Measurements from ENCODE around the gene ZNF394. TPM values are rescaled to one million over a fixed set of nuclear protein-coding genes. Genes with fewer than 3 reads are reported as not detected.

Gene ZNF394
- total RNA-seq, 1 experiment from 2014 or later, result 20.7 TPM

DNA sequence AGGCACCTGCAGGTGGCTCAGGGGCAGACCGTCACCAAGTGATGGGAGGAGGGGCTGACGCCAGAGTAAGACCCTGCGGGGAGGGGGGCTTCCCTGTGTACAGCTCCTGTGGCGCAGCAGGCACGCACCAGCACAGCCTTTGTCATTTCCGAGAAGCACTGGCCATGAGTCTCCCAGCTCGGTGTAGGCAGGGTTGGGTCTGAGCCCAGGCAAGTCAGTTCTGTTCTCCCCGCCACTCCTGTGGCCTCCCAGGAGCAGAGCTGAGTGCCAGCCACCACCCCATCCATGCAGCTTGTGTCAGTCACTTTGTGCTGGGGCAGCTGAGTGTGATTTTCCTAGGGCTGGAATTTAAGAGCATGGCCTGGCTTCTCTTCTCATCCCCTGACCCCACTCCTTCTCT lies 48.1 kb downstream of the ZNF394 start:
- no peak for DNase-seq (ENCODE audit: low read depth)

- DNase-seq (ENCODE audit: low read depth), result no peak
Observed at GRCh38 chr7:99449326-99449725, 50.8 kb downstream of the ZNF394 start.

GRCh38 chr7:99448855-99449254 lies 51.2 kb downstream of the ZNF394 start:
- no peak for DNase-seq (ENCODE audit: low read depth)

- peak; percentile 23 for DNase-seq (ENCODE audit: low read depth)
Observed at GRCh38 chr7:99447943-99448342, 52.1 kb downstream of the ZNF394 start.

DNA sequence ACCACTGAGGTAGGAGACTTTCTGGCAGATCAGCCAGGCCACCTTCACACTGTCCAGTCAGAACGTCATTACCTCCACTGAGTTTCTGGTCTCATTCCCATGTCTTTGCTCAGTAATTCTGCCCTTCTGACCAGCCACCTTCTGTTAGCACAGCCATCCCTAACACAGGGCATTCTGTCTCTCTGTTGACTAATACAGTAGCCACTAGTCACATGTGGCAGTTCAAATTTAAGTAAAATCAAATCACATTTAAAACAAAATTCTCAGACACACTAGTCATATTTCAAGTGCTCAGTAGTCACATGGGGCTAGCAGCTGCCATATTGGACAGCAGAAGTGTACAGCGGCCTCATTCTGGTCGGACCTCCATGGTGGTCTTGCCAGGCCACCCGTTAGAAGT lies 54.0 kb downstream of the ZNF394 start:
- peak; percentile 41 for DNase-seq (ENCODE audit: low read depth)

Other genes starting within 250 kb of the ZNF394 start
- not detected in 2 replicates for gene MYH16, start 227.4 kb downstream of the ZNF394 start, total RNA-seq (2014; rRNA removed)
- 321 and 332 TPM in 2 replicates for gene ARPC1A, start 174.4 kb downstream of the ZNF394 start, total RNA-seq (2014; rRNA removed)
- 487 and 807 TPM in 2 replicates for gene ARPC1B, start 125.6 kb downstream of the ZNF394 start, total RNA-seq (2014; rRNA removed)
- gene PDAP1, start 91.7 kb downstream of the ZNF394 start, total RNA-seq (2014; rRNA removed), result 233 and 265 TPM in 2 replicates
- 128 and 139 TPM in 2 replicates for gene BUD31, start 91.3 kb downstream of the ZNF394 start, total RNA-seq (2014; rRNA removed)
- gene PTCD1, start 61.5 kb downstream of the ZNF394 start, total RNA-seq (2014; rRNA removed), result 15.0 and 19.2 TPM in 2 replicates
- 69.6 and 75.0 TPM in 2 replicates for gene CPSF4, start 61.3 kb downstream of the ZNF394 start, total RNA-seq (2014; rRNA removed)
- 2,193 and 2,868 TPM in 2 replicates for gene ATP5MF, start 34.1 kb downstream of the ZNF394 start, total RNA-seq (2014; rRNA removed)
- gene ZNF789, start 27.4 kb downstream of the ZNF394 start, total RNA-seq (2014; rRNA removed), result 5.1 and 8.4 TPM in 2 replicates
- 18.7 and 22.6 TPM in 2 replicates for gene ZKSCAN5, start 4.4 kb upstream of the ZNF394 start, total RNA-seq (2014; rRNA removed)
- 11.4 and 15.0 TPM in 2 replicates for gene FAM200A, start 51.8 kb upstream of the ZNF394 start, total RNA-seq (2014; rRNA removed)
- gene ZNF655, start 58.4 kb upstream of the ZNF394 start, total RNA-seq (2014; rRNA removed), result 87.3 and 98.4 TPM in 2 replicates
- gene TMEM225B, start 98.0 kb upstream of the ZNF394 start, total RNA-seq (2014; rRNA removed), result not detected in 2 replicates
- 8.8 and 11.3 TPM in 2 replicates for gene ZSCAN25, start 116.7 kb upstream of the ZNF394 start, total RNA-seq (2014; rRNA removed)
- not detected in 2 replicates for gene CYP3A5, start 179.7 kb upstream of the ZNF394 start, total RNA-seq (2014; rRNA removed)
- 0.06 TPM in 1 of 2 replicates, not detected in the other for gene CYP3A7, start 234.9 kb upstream of the ZNF394 start, total RNA-seq (2014; rRNA removed)

Data from LHCN-M2 (cell line).